ENCODE measurements around the gene ARMC8.

Gene ARMC8

GRCh38 chr3:138270245-138270644, 83.1 kb downstream of the ARMC8 start:
- Histone ChIP-seq H3K27me3 (ENCODE audit: insufficient read depth, low read depth) (no peaks in the 10 kb centered on the region), H3K27ac (no peak overlapping the region), H2AFZ (ENCODE audit: low read depth) (no peak overlapping the region), H4K20me1 (ENCODE audit: insufficient read depth) (no peaks in the 10 kb centered on the region), H3K4me3 (IDR thresholded peaks at IDR 0.05; ENCODE audit: insufficient read depth, low read depth, low read length) (no peak overlapping the region), H3K4me2 (0 out of 2 replicates have a peak overlapping the region, but pooled peaks have one; percentile 19), H3K79me2 (ENCODE audit: insufficient read depth, low read depth) (no peaks in the 10 kb centered on the region), H3K4me1 (ENCODE audit: low read depth, poor library complexity, severe bottlenecking) (peaks cover 18% of the 10 kb centered on the region), H3K9ac (no peak overlapping the region), H3K36me3 (ENCODE audit: insufficient read depth) (no peaks in the 10 kb centered on the region)
- TF ChIP-seq CTCF (conservative IDR thresholded peaks at IDR 0.05; ENCODE audit: low read depth, low read length), result no peak

- no peak for TF ChIP-seq CTCF (conservative IDR thresholded peaks at IDR 0.05; ENCODE audit: low read depth, low read length)
- H3K4me3 ChIP-seq (IDR thresholded peaks at IDR 0.05; ENCODE audit: insufficient read depth, low read depth, low read length), result no peak overlapping the region
- 0 out of 2 replicates have a peak overlapping the region, but pooled peaks have one; percentile 19 for H3K4me2 ChIP-seq
Measured at GRCh38 chr3:138271189-138271794, 84.2 kb downstream of the ARMC8 start.

GRCh38 chr3:138281561-138281960, 94.5 kb downstream of the ARMC8 start:
- H3K36me3 ChIP-seq (ENCODE audit: insufficient read depth), result no peaks in the 10 kb centered on the region
- no peak overlapping the region for H3K27ac ChIP-seq
- H4K20me1 ChIP-seq (ENCODE audit: insufficient read depth), result no peaks in the 10 kb centered on the region

More at GRCh38 chr3:138271189-138271794, 84.2 kb downstream of the ARMC8 start:
- H3K4me1 ChIP-seq (ENCODE audit: low read depth, poor library complexity, severe bottlenecking), result peaks cover 18% of the 10 kb centered on the region
- no peaks in the 10 kb centered on the region for H3K79me2 ChIP-seq (ENCODE audit: insufficient read depth, low read depth)
- H3K36me3 ChIP-seq (ENCODE audit: insufficient read depth), result no peaks in the 10 kb centered on the region
- H4K20me1 ChIP-seq (ENCODE audit: insufficient read depth), result no peaks in the 10 kb centered on the region
- H3K27ac ChIP-seq, result no peak overlapping the region
- H2AFZ ChIP-seq (ENCODE audit: low read depth), result no peak overlapping the region
- H3K9ac ChIP-seq, result no peak overlapping the region
- H3K27me3 ChIP-seq (ENCODE audit: insufficient read depth, low read depth), result no peaks in the 10 kb centered on the region

GRCh38 chr3:138282836-138283235, 95.7 kb downstream of the ARMC8 start:
- Histone ChIP-seq H3K36me3 (ENCODE audit: insufficient read depth) (no peaks in the 10 kb centered on the region), H3K4me1 (ENCODE audit: low read depth, poor library complexity, severe bottlenecking) (no peaks in the 10 kb centered on the region), H3K79me2 (ENCODE audit: insufficient read depth, low read depth) (no peaks in the 10 kb centered on the region), H3K27me3 (ENCODE audit: insufficient read depth, low read depth) (no peaks in the 10 kb centered on the region), H2AFZ (ENCODE audit: low read depth) (no peak overlapping the region), H3K4me2 (no peak overlapping the region), H3K9ac (no peak overlapping the region), H3K4me3 (IDR thresholded peaks at IDR 0.05; ENCODE audit: insufficient read depth, low read depth, low read length) (no peak overlapping the region), H3K27ac (no peak overlapping the region), H4K20me1 (ENCODE audit: insufficient read depth) (no peaks in the 10 kb centered on the region)
- no peak for TF ChIP-seq CTCF (conservative IDR thresholded peaks at IDR 0.05; ENCODE audit: low read depth, low read length)

More at GRCh38 chr3:138281561-138281960, 94.5 kb downstream of the ARMC8 start:
- Histone ChIP-seq H3K4me2 (no peak overlapping the region), H2AFZ (ENCODE audit: low read depth) (no peak overlapping the region), H3K79me2 (ENCODE audit: insufficient read depth, low read depth) (no peaks in the 10 kb centered on the region), H3K4me1 (ENCODE audit: low read depth, poor library complexity, severe bottlenecking) (no peaks in the 10 kb centered on the region), H3K9ac (no peak overlapping the region), H3K27me3 (ENCODE audit: insufficient read depth, low read depth) (no peaks in the 10 kb centered on the region), H3K4me3 (IDR thresholded peaks at IDR 0.05; ENCODE audit: insufficient read depth, low read depth, low read length) (no peak overlapping the region)
- TF ChIP-seq CTCF (conservative IDR thresholded peaks at IDR 0.05; ENCODE audit: low read depth, low read length), result no peak

All from KMS-11 (cell line).